Activated CD4-positive, alpha-beta T cell treated with anti-CD3 and anti-CD28 coated beads, Interleukin-2, Interleukin-6, amounts not matched to agents 100 ng/mL and 50 ng/mL, durations not matched to agents 16 hours and 8 hours (primary cell): ENCODE data around the gene RIGI.
"Not testable (repeated sequence)": the region's sequence is repeated elsewhere in the genome, so short reads cannot be mapped to it uniquely, and the experiment has no call there.

Source experiments
- DNase-seq: peaks from one replicate; pipeline ENCODE4 v3.0.0-alpha.2; 2020

Gene RIGI

DNA sequence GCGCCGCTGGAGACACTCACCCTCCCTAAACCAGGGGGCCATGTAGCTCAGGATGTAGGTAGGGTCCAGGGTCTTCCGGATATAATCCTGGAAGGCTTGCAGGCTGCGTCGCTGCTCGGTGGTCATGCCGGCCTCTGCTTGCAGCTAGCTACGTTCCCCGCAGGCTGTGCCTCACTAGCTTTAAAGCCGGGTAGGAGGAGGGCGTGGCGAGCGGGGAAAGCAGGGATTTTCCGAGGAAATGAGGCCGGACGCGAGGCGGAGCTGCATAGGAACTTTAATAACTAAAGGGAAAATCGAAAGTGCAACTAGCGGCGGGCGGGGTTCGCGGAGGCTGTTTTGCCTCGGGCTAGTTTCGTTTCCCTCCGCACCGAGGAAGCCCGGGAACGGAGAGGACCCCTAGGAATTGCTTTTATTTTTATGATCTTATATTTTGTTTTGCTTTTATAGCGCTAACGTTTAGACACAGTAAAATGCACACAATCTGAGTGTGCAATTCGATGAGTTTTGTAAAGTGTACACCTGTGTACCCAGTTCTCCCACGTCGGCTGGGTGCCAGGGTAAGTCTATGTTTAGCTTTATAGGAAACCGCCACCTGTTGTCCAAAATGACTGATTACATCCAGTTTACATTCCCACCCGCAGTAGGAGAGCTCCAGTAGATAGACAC, at the start of gene RIGI:
Gene RIGI, minus strand, starts transcription at position 156 of the 666 bp plus-strand sequence. Its CDS starts 30 bp downstream, at position 126.
- DNase-seq, result peak; percentile 77

DNA sequence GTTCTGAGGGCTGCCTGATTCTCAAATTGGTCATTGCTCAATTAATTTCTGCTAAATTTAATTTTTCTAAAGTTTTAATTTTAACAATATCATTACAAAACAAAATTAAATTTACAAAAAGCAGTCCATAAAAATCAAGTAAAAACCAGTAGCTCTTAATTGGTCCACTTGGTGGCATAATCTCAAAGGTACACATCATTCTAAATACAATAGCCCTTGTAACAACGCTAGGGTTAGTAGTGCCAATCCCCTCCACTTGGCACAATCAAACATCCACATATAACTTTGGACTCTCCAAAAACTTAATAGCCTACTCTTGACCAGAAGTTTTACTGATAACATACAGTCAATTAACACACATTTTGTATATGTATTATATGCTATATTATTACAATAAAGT, 48.9 kb upstream of the RIGI start:
- no peak for DNase-seq

DNA sequence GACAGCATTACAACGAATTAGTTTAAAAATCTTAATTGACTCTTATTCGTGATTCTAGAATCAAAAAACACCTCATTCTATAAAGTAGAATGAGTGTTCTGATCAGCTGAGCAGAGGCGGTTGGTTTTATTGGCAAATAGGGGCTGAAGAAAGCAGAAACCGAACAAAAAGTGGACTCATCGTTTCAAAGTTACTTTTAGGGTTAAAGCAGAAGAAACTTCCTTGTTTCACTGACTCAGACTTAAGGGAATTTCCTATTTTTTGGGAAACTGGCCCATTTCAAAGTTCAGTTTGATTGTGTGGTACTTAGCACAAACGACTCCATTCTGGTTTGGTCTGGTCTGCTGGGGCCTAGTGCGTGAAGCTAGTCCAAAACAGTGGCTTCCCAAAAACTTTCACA, 47.8 kb upstream of the RIGI start:
- no peak for DNase-seq

DNA sequence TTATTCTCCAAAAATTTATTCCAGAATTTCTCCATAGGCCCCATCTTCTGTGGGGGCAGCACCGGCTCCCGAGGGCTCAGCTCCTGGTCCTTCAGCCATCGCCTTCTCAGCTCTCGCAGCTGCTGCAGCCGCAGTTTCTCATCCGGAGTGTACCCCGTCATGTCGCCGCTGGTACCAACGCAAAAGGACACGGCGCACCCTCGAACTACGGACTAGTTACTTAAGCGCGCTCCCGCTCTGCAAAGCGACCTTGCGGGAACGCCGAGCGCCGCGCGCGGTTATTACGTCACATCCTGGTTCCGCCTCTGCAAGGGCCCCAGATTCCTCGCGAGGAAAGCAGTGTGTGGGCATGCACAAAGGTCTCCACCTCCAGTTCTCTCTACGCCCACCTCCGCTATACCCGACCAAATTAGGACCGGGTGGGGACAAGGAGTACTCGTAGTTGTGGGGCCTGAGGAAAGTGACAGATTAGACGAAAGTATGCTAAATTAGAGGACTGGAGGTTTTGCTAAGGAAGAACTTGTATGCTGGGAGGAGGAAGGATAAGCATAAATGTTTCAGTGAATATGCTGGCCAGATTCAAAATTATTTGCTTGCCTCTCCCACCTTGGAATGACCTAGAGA, 47.0 kb upstream of the RIGI start, which contains the start of gene NDUFB6:
Gene NDUFB6, minus strand, starts transcription at position 260 of the 624 bp plus-strand sequence. Its CDS starts 99 bp downstream, at position 161.
- peak; percentile 96 for DNase-seq

DNA sequence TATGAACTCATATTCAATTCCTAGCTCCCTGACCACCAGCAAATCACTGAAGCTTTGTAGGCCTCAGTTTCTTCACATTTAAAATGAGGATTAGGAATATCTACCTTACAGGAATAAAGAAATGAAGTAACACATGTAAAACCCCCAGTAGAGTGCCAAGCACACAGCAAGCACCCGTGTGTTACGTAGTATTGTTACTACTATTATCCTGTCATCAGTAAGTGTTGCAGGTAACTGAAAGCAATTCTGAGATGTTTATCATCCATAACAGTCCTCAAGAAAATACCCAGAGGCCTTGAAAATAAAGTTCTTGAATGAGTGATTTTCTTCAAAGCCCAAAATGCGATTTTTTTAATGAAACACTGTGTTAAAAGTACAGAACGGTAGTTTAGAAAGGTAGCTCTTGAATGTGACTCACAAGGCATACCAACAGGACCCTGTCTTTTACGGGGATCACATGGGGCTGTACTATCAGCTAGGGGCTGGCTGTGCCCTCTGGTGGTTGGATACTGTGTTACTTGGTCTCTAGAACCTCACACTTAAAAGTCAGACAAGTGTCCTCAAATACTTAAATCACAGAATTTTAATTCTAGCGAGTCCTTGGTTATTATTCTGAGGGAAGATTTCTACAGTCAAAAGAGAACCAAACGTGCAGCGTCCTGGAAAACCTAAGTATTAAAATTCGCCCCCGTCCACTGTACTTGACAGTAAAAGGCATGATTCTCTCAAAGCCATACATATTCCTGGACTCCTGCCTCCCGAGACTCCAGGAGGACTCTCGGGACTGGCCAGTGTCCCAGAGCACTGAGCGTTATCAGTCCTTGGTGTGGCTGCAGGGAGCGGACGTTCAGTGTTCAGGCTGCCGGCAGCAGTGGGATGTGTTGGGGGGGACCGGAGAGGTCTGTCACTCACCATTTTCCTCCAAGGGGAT, 46.2 kb upstream of the RIGI start:
- DNase-seq, result peak; percentile 85

DNA sequence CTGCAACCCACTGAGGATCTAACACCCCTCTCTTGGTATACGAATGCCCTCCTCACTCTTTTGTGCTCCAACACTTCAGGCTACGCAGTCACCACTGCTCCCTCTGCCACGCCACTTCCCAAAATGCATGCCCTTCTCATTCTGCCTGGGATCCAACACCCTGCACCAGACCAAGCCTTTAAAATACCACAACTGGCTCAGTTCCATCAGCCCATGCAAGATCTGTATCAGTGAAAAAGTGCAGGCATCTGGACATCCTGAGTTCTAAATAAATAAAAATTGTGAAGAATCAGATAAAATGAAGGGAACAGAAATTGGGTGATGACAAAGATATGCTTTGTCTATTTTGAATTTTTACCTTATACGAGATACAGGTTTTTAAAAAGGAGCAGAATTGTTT, 44.3 kb upstream of the RIGI start:
- DNase-seq, result no peak

DNA sequence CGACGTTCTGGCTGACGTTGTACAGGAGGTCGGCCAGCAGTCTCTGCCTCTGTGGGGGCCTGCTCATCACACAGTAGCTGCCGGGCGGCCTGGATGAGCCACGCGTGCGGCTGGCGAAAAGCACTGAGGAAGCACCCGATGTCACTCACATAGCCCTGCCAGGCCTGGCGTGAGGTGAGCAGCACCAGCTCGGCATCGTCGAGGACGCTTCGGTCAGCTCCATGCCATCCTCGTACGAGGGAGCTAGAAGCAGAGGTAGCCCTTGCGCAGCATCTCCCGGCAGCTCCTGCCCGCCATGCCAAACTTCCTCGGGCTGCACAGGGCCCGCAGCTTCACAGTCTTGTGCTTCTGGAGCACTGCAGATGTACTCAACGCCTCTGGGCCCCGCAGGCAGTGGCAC, 40.8 kb upstream of the RIGI start:
- DNase-seq, result no peak

DNA sequence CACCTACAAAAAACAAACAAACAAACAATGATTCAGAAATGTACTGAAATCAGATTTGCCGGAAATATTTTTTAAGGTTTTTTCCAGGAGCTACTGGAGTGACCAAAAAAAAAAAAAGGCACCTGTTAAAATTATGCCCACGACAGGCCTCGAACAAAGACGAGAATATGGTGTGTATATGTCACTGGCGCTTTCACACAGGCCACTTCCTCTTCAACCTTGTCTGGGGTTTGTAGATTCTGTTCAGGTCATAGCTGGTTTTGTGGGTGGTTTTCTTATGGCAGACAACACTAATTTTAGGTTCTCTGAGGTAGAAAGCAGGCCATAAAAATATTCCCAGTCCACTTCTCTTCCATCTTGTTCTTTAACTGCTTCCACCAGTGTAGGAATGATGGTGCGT, 40.0 kb upstream of the RIGI start:
- no peak for DNase-seq

DNA sequence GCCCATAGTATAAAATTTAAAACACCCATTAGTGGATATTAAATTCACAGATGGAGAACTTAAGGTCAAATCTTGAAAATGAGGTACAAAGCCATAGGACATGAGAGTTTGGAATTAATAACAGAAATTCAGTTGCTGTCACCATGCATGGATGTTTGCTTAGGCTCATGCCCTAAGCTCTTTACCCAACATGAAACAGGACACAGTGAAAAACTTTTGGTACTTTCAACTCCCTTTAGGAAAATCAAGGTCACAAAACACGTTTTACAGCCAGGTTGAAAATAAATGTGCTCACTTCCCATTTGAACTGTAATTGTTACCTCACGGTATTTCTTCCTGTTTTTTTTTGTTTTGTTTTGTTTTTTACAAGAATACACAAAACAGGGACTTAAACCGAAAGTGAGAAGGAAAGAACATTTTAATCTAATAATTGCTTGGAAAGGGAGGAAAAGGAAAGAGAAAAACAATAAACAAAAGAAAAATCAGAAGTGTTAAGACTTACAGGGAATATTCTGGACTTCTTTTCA, 32.5 kb upstream of the RIGI start:
- no peak for DNase-seq

DNA sequence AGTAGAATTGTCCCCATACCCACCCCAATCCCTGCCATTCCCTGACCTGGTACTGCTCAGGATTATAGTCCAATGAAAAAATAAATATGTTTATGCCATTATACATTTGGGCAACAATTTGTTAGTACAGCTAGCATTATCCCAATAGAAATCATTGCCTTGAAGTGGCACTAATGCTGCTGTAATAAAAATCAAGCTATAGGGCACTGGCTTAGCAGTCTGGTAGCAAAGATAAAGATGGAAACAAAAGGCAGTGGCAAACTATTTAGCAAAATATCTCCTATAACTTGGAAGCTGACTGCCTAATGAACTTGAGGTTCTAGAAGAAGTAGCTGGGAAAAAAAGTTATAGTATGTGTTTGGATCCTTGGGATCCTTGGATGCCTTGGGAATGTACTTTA, 28.6 kb upstream of the RIGI start:
- DNase-seq, result no peak

DNA sequence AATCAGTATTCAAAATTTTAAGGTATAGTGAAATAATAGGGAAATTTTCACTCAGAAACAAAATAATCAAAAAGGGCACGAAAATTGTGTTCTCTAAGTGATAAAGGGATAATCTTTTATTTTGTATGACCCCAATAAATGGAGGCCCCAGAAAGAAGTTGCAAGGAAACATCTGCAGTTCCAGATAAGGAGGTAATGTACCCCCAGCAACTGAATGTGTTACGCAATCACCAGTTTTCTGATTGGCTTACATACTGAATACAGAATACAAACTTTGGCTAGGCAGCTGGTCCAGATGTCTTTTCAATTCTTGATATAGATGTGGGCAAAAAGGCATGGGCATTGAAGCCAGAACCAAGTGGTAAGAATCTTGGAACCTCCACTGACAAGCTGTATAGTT, 28.1 kb upstream of the RIGI start:
- DNase-seq, result no peak

DNA sequence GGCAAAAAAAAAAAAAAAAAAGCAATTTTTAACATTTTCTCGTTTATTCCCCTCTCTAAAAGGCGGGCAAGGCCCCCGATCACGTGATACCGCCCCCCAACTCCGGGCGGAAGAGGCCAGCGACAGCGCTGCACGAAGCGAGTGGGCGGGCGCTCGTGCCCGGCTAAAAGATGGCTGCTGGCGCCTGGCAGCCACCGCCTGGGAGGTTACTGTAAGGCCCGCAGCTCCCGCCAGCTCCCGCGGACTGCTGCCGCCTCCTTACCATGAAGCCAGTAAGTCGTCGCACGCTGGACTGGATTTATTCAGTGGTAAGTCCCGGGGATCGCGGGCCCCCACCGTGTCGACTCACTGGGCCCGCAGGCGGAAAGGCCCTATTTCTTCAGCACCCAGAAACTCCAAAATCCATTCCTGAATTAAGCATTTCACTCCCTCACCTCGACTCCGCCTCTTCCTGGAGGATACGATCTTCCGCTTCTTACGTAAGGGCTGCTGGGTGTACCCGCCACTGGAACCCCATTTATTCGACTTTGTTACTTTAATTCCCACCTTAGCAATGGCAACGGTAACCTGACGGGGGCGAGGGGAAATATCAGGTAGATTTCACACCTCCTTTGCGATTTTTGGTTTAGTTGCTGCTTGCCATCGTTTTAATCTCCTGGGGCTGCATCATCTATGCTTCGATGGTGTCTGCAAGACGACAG, 26.3 kb upstream of the RIGI start, which contains the start of the genes SMIM27 and TOPORS:
Gene SMIM27, plus strand, starts transcription at position 156 of the 701 bp plus-strand sequence. Its CDS starts 108 bp downstream, at position 264.
Gene TOPORS, minus strand, starts transcription at position 415 of the 701 bp plus-strand sequence. Its CDS starts 150 bp downstream, at position 265.
- peak; percentile 93 for DNase-seq

DNA sequence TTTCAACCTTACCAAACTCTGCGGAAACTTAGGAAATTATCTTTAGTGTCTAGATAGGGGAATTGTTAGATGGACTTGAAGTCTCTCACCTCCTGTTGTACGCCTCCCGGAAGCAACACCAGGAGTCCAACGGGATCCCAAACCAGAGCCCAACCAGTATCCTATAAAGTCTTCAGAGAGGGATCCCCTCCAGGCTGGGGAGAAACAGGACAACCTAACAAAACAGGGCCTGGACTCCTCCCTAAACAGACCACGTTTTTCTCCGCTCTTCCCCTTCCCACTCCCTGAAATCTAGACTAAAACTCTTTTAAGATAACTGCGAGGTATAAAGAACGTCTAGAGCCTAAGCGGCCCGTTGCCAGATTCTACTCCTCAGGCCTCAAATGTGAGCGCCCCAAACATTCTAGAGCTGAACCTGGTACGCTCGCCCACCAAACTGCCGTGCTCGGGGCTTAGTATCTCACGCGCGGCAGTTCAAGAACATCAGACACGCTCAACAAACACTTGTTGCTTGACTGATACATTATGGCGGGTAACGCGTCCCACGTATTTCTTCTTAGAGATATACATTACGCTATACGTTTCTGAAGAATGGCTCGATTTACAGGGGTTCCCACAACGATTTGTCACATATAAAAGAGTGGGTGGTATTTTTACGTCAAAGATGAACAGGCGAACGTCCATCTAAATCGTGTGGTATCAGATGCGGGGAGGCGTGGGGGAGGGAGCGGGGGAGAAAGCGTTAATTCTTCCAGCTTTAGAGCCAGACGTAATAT, 25.5 kb upstream of the RIGI start:
- DNase-seq, result peak; percentile 40

DNA sequence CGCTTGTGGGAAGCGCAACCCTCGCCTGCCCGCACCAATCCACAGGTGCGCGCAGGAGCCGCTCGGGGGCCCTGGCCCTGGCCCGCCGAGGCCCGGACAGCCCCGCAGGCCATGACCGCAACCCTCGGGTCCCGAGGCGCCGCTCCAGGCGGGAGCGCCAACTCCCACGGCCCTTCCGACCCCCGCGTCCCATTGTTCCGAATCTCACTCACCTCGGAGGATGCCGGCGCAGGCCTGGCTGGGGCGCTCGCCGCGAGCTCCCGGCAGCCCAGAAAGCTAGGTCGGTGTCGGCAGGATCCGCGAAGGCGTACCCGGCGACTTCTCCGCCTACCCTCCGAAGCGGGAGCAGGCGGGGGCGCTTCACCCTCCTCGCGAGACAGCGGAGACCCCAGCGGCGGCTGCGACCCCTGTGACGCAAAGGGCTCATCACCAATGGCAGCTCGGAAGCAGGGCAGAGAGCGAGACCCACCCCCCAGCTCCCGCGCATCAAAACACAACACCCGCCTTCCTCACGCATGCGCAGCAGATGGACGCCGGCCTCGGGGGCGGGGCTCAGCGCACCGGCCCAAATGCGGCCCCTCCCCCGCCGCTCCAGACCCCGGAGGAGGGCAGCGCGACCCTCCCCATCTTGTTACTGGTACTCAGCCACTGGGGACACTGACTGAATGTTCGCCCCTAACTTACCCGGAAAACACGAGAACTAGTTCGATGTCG, 24.7 kb upstream of the RIGI start:
- peak; percentile 95 for DNase-seq

DNA sequence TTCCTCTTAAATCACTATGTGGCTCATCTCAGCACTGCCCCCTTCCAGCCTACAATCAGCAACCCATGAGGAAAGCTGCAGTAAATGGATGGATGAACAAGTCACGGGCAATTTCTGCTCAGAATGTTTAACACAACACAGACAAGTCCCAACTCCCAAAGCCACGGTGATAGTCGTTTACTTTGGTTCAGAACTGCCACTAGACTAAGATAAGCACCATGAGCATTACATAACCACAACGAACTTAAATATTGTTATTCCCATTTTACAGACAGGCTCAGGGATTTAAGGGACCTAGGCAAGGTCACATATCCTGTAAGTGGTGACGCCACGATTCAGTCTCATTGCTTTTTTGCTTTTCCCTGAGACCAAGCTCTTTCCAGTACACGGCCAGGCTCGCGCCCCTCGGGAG, 24.2 kb upstream of the RIGI start:
- peak; percentile 7 for DNase-seq

DNA sequence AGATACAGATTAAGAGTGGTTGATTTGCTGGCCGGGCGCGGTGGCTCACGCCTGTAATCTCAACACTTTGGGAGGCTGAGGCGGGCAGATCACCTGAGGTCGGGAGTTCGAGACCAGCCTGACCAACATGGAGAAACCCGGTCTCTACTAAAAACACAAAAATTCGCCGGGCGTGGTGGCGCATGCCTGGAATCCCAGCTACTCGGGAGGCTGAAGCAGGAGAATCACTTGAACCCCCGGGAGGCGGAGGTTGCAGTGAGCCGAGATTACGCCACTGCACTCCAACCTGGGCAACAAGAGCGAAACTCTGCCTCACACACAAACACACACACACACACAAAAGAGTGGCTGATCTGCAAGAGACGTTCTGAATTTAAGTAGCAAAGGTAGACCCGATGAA, 22.2 kb upstream of the RIGI start:
- not testable (repeated sequence) for DNase-seq

DNA sequence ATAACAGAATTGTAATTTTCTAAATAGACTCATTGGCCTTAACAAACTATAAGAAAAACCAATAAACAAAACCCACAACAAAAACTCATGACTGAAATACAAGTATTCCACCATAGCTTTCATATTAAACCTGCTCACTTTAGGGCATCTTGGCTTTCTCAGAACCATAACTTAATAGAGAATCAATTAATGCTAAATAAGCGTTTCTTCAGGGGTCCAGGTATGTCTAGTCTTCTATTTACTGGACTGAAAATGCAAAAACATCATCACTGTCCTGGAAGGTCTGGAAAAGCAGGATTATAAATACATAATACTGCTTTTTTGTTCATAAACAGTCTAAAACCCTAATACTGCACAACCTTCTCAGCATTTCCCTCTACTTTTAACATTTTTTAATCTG, 19.9 kb upstream of the RIGI start:
- DNase-seq, result no peak

DNA sequence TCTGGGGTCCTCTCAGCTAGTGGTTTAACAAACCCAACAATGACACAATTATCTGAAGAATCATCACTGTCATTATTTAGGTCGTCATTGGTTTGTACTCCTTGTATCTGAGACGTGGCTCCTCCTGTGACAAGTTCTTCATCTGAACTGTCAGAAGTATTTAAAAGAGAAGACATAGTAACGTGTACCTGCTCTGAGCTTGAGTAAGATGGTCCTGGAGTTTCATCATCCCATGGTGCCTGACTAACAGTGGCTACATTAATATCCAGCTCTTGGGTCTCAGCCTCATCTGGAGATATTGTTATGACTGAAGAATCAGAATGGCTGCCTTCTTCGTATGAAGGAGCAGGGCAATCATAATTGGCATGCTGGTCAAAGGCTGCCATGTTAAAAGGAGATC, 17.1 kb upstream of the RIGI start:
- DNase-seq, result no peak

DNA sequence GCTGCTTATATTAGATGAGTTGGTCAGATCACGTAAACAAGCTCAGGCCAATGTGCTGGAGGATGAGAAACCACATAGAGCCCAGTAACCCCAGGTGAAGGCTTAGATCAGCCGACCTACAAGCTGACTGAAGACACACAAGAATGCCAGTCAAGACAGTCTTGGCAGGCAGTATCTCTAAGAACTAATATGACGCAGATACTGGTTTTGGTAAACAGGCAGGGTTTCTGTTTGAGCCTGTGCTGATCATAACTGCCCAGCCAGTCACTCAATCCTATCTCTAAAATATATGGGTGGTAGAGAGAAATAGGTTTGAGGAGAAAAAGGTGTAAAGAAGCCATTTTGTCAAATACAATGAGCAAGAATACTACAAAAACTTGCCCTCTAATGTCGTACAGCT, 7.8 kb upstream of the RIGI start:
- no peak for DNase-seq

DNA sequence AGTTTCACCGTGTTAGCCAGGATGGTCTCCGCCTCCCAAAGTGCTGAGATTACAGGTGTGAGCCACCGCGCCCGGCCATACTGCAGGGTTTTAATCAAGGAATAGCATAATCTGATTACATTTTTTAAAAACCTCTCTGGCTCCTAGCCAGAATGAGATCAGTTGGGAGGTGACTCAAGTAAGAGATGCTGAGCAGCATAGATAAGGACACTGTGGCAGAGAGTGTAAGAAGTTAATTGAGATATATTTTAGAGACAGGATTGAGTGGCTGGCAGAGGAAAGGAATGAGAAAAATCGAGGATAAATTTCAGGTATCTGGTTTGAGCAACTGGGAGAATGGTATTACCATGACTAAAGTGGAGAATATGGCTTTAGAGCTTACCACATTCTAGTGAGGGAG, 7.3 kb upstream of the RIGI start:
- no peak for DNase-seq

DNA sequence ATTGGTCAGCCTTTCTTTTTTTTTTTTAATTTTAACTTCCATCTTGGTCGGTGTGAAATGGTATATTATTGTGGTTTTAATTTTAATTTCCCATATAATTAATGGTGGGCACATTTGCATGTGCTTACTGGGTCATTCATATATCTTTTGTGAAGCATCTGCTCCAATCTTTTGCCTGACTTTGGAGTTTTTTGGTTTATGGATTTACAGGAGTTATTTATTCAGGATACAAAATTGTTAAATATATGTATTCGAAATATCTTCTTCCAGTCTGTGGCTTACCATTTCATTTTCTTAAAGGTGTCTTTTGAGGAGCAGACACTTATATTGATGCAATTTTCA, 682 bp upstream of the RIGI start:
- DNase-seq, result no peak
